ENCODE measurements around the gene CFAP20DC. TPM values are rescaled to one million over a fixed set of nuclear protein-coding genes. Genes with fewer than 3 reads are reported as not detected.

CFAP20DC gene
- total and polyA plus RNA-seq, 10 of the 15 experiments (the other 5 are each of a cell fraction or from before 2014, with no cell fraction given) = 0.53 to 11.6 (median 2.0) TPM

DNA sequence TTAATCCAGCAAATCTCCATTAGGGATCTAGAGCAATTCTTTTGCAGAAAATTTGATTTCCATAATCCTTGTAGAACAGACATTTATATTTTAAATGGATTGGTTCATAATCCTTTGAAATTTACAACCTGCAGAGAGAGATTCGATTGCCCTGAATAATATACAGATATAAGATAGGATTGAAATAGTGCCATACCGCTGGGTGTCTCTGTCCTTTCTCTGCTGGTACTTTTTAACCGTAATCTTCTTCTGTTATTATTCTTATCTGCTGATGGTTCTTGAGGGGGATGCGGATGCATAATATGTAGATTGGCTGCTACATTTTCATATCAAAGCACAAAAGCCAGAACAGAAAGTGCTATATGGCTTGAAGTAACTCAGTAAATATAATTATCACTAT is 182.2 kb downstream of the CFAP20DC start:
- Histone ChIP-seq H4K20me1 (ENCODE audit: control insufficient read depth, insufficient read depth) (no peaks in the 10 kb centered on the region), H3K4me3 (no peak overlapping the region), H2AFZ (ENCODE audit: control insufficient read depth, low read depth, low read length) (no peak overlapping the region), H3K79me2 (ENCODE audit: control insufficient read depth, insufficient read depth, low read length) (no peaks in the 10 kb centered on the region), H3K27me3 (replicated peaks in 1 of 2; ENCODE audit: control insufficient read depth in 2 of 2, insufficient read depth in 2 of 2, low read length in 1 of 2) (no peaks in the 10 kb centered on the region), H3K9ac (ENCODE audit: control insufficient read depth, insufficient read depth, low read length) (no peak overlapping the region), H3K4me1 (ENCODE audit: control insufficient read depth, insufficient read depth, low read length) (no peaks in the 10 kb centered on the region), H3K27ac (ENCODE audit: control insufficient read depth, insufficient read depth) (no peak overlapping the region), H3K36me3 (ENCODE audit: control insufficient read depth in 2 of 2, insufficient read depth in 2 of 2, low read length in 1 of 2) (no peaks in the 10 kb centered on the region), H3K9me3 (replicated peaks; ENCODE audit: control insufficient read depth, insufficient read depth, low read length) (no peaks in the 10 kb centered on the region), H3K4me2 (ENCODE audit: control insufficient read depth, insufficient read depth) (no peak overlapping the region)
- no TSS peak for BruUV-seq (replicated peaks)
- in situ Hi-C loops (cut with MboI) = no loop called here
- ChIA-PET CTCF (interaction anchor here (1.2 to 1.3 kb wide), 2 partner anchors 10 to 43 kb away, joined by 3 to 6 read pairs; no protein-coding TSS in a partner anchor), POLR2A (no interaction called here), RAD21 (ENCODE audit: unreplicated experiment) (no interaction called here), SMC1A (ENCODE audit: uncharacterized antibody, unreplicated experiment) (interaction anchor here (0.7 to 1.7 kb wide), 6 partner anchors 17 to 395 kb away, joined by 3 to 4 read pairs (median 4); no protein-coding TSS in a partner anchor)
- DNase-seq (ENCODE audit: low read depth, low spot score) = no peak
- TF ChIP-seq, protein P1, sequence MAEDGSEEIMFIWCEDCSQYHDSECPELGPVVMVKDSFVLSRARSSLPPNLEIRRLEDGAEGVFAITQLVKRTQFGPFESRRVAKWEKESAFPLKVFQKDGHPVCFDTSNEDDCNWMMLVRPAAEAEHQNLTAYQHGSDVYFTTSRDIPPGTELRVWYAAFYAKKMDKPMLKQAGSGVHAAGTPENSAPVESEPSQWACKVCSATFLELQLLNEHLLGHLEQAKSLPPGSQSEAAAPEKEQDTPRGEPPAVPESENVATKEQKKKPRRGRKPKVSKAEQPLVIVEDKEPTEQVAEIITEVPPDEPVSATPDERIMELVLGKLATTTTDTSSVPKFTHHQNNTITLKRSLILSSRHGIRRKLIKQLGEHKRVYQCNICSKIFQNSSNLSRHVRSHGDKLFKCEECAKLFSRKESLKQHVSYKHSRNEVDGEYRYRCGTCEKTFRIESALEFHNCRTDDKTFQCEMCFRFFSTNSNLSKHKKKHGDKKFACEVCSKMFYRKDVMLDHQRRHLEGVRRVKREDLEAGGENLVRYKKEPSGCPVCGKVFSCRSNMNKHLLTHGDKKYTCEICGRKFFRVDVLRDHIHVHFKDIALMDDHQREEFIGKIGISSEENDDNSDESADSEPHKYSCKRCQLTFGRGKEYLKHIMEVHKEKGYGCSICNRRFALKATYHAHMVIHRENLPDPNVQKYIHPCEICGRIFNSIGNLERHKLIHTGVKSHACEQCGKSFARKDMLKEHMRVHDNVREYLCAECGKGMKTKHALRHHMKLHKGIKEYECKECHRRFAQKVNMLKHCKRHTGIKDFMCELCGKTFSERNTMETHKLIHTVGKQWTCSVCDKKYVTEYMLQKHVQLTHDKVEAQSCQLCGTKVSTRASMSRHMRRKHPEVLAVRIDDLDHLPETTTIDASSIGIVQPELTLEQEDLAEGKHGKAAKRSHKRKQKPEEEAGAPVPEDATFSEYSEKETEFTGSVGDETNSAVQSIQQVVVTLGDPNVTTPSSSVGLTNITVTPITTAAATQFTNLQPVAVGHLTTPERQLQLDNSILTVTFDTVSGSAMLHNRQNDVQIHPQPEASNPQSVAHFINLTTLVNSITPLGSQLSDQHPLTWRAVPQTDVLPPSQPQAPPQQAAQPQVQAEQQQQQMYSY (CRISPR knock-in tag; IDR thresholded peaks at IDR 0.05) = no peak
- TF ChIP-seq YBX1 (IDR thresholded peaks at IDR 0.05) (no peak), FOXM1 (IDR thresholded peaks at IDR 0.05; ENCODE audit: low read depth, low read length) (no peak)
- WGBS (ENCODE audit: insufficient coverage, insufficient replicate concordance, low lambda C conversion rate, missing lambda C conversion rate) = 26% methylated on average over 4 of the region's 4 CpGs
- no peak for FAIRE-seq
- intact Hi-C loops (cut with micrococcal nuclease; ENCODE audit: unreplicated experiment) = no loop called here
- ATAC-seq = peak; percentile 29; the same call in 2 of the 3 replicates

DNA sequence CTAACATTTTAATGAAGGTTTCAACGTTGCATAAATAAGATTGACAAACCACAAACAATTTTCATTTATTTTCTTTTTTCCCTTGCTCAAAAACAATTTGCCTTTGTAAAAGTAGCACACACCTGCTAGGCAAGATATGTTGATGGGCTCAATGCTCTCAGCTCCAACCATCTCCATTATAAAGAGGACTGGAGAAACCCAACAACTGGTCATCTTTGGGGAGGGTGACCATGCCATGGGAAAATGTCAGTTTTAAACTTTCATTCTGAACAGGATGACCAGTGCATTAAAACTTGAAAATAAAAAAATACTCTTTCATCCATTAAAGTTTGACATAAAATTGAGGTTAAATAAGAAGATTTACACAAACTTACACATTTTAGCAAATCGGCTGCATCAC is 183.7 kb downstream of the CFAP20DC start:
- POLR2A ChIA-PET = no interaction called here
- Histone ChIP-seq H3K4me2 (ENCODE audit: control insufficient read depth, insufficient read depth) (no peak overlapping the region), H3K27me3 (replicated peaks in 1 of 2; ENCODE audit: control insufficient read depth in 2 of 2, insufficient read depth in 2 of 2, low read length in 1 of 2) (no peaks in the 10 kb centered on the region), H3K9ac (ENCODE audit: control insufficient read depth, insufficient read depth, low read length) (no peak overlapping the region), H3K79me2 (ENCODE audit: control insufficient read depth, insufficient read depth, low read length) (no peaks in the 10 kb centered on the region), H4K20me1 (ENCODE audit: control insufficient read depth, insufficient read depth) (no peaks in the 10 kb centered on the region), H2AFZ (ENCODE audit: control insufficient read depth, low read depth, low read length) (no peak overlapping the region), H3K4me3 (no peak overlapping the region), H3K4me1 (ENCODE audit: control insufficient read depth, insufficient read depth, low read length) (no peaks in the 10 kb centered on the region), H3K36me3 (ENCODE audit: control insufficient read depth in 2 of 2, insufficient read depth in 2 of 2, low read length in 1 of 2) (no peaks in the 10 kb centered on the region), H3K27ac (ENCODE audit: control insufficient read depth, insufficient read depth) (no peak overlapping the region), H3K9me3 (replicated peaks; ENCODE audit: control insufficient read depth, insufficient read depth, low read length) (no peaks in the 10 kb centered on the region)
- 32% methylated on average over 2 of the region's 2 CpGs for WGBS (ENCODE audit: insufficient coverage, insufficient replicate concordance, low lambda C conversion rate, missing lambda C conversion rate)
- intact Hi-C loops (cut with micrococcal nuclease; ENCODE audit: unreplicated experiment) (no loop called here), in situ Hi-C loops (cut with MboI) (no loop called here)
- DNase-seq (ENCODE audit: low read depth, low spot score) (no peak), FAIRE-seq (no peak), ATAC-seq (no peak)
- RAD21 ChIA-PET (ENCODE audit: unreplicated experiment) = no interaction called here
- CTCF ChIA-PET = no interaction called here
- no TSS peak for BruUV-seq (replicated peaks)
- SMC1A ChIA-PET (ENCODE audit: uncharacterized antibody, unreplicated experiment) = interaction anchor here (0.9 to 1.7 kb wide), 2 partner anchors 15 to 18 kb away, joined by 3 to 4 read pairs; no protein-coding TSS in a partner anchor
- no peak for TF ChIP-seq CBFB (IDR thresholded peaks at IDR 0.05; ENCODE audit: low read depth)
- TF ChIP-seq SUPT20H (IDR thresholded peaks at IDR 0.05; ENCODE audit: borderline replicate concordance, control insufficient read depth, low read depth, low read length) = no peak
- no peak for TF ChIP-seq ZBED1 (IDR thresholded peaks at IDR 0.05; ENCODE audit: borderline replicate concordance)
- no peak for TF ChIP-seq RBBP5 (conservative IDR thresholded peaks at IDR 0.05)
- no peak for TF ChIP-seq TAF1 (IDR thresholded peaks at IDR 0.05; ENCODE audit: borderline replicate concordance, low read depth, low read length)
- no peak for TF ChIP-seq EED (IDR thresholded peaks at IDR 0.05; ENCODE audit: low read depth)
- no peak for TF ChIP-seq SREBF1 (IDR thresholded peaks at IDR 0.05; ENCODE audit: low read length)
- TF ChIP-seq, protein P2, sequence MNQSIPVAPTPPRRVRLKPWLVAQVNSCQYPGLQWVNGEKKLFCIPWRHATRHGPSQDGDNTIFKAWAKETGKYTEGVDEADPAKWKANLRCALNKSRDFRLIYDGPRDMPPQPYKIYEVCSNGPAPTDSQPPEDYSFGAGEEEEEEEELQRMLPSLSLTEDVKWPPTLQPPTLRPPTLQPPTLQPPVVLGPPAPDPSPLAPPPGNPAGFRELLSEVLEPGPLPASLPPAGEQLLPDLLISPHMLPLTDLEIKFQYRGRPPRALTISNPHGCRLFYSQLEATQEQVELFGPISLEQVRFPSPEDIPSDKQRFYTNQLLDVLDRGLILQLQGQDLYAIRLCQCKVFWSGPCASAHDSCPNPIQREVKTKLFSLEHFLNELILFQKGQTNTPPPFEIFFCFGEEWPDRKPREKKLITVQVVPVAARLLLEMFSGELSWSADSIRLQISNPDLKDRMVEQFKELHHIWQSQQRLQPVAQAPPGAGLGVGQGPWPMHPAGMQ (IDR thresholded peaks at IDR 0.05; ENCODE audit: borderline replicate concordance) = no peak
- TF ChIP-seq RAD51 (IDR thresholded peaks at IDR 0.05) = no peak
